ENCODE results near the gene RPP40.
"Not testable (repeated sequence)": the region's sequence is repeated elsewhere in the genome, so short reads cannot be mapped to it uniquely, and the experiment has no call there.

RPP40 gene

GRCh38 chr6:5023923-5024322, 20.1 kb upstream of the RPP40 start:
- in situ Hi-C loops (cut with HindIII; ENCODE audit: low sequenced_read_pairs), result loop anchor here (5.0 kb wide), 1 partner anchor 78 kb away; no protein-coding TSS in a partner anchor

GRCh38 chr6:5020142-5020541, 16.3 kb upstream of the RPP40 start:
- in situ Hi-C loops (cut with HindIII; ENCODE audit: low sequenced_read_pairs), result loop anchor here (5.0 kb wide), 1 partner anchor 82 kb away; no protein-coding TSS in a partner anchor

GRCh38 chr6:5014072-5014561, 10.3 kb upstream of the RPP40 start:
- in situ Hi-C loops (cut with HindIII; ENCODE audit: low sequenced_read_pairs), result no loop called here

DNA sequence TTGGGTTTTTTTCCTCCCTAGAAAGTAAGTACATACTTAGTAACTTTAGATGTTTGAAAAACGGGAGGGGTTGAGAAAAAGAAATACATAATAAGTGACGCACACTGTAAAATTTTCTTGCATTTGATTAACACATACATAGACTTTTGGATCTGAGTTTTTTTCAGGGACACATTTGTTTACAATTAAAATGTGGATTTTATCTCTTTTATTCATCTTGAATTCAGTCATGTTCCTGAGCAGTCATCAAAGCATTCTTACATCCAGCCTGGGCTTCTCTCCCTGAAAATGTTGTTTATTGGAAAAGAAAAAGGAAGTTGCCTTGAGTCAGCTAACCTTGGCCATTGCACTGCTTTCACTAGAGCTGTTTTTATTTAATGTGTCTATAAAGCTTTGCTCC, 8.7 kb upstream of the RPP40 start:
- in situ Hi-C loops (cut with HindIII; ENCODE audit: low sequenced_read_pairs), result no loop called here

DNA sequence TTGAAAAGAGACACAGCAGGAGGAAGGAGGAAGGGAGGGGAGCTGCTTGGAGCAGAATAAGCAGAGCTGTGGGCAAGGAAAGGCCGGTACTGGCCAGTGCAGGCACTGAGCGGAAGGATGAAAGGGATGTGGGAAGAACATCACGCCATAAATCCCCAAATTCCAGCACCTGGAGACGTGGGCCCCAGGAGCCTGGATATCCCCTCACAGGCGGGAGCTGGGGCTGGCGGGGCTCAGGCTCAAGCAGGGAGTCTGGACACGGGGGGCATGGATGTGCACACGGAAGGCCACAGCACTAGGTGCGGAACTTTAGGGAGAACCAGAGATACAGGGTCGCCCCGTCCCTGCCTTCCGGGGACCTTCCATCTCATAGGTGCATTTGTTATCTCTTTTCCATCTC, 7.5 kb upstream of the RPP40 start:
- in situ Hi-C loops (cut with HindIII; ENCODE audit: low sequenced_read_pairs), result no loop called here

GRCh38 chr6:5007531-5007930, 3.7 kb upstream of the RPP40 start:
- in situ Hi-C loops (cut with HindIII; ENCODE audit: low sequenced_read_pairs), result no loop called here

GRCh38 chr6:5006222-5006621, 2.4 kb upstream of the RPP40 start:
- in situ Hi-C loops (cut with HindIII; ENCODE audit: low sequenced_read_pairs), result no loop called here

- in situ Hi-C loops (cut with HindIII; ENCODE audit: low sequenced_read_pairs), result not testable (repeated sequence)
These were observed 1.2 kb upstream of the RPP40 start for GRCh38 chr6:5005038-5005433.

DNA sequence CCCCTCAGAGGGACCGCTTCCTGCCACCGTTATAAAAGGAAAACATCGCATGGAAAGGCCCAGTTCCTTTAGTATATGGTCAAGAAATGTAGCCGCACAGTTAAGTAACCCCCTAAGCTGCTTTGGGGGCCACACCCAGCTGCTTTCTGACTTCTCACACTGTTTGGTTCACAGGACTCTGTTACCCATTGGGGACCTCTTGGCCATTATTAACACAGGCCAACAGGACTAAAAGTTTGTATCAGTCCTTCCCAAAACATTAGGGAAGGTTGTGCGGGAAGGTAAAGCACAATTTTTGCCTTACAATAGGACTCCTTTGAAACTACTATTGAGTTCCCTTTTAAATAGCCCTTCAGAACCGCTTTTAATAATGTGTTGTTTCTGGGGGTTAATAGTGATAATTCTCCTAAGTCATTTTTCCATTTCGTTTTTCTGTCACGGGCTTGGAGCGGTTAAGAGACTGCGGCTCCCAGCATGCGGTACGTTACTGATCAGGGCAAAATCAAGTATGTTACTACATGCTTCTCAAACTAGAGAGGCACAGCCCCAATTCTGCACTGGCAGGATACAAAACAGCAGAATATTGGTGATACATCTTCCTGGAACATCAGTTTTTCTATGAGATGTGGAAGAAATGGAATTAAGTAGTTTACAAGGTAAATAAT, 668 bp upstream of the RPP40 start:
- in situ Hi-C loops (cut with HindIII; ENCODE audit: low sequenced_read_pairs), result no loop called here

- in situ Hi-C loops (cut with HindIII; ENCODE audit: low sequenced_read_pairs), result no loop called here
These were observed 4.3 kb downstream of the RPP40 start for GRCh38 chr6:4999586-4999985.

DNA sequence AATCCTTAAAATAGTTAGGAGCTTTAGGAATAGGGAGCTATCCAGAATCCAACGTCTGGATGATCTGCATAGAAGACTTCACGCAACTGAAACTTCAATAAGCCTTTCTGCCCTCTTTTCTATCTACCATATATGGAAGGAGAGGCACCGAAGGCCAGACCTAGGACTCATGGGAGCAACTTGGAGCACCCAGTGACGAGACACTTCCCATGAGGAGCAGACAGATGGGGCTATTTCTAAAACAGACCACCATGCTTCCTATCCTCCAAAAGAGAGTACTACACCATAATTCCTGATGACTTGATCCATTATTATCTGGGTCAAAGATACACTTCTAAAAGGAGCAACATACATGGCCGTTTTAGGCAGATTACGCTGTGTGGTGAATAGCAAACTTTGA, 6.0 kb downstream of the RPP40 start:
- in situ Hi-C loops (cut with HindIII; ENCODE audit: low sequenced_read_pairs), result no loop called here

GRCh38 chr6:4994741-4995140, 9.1 kb downstream of the RPP40 start:
- in situ Hi-C loops (cut with HindIII; ENCODE audit: low sequenced_read_pairs), result no loop called here

DNA sequence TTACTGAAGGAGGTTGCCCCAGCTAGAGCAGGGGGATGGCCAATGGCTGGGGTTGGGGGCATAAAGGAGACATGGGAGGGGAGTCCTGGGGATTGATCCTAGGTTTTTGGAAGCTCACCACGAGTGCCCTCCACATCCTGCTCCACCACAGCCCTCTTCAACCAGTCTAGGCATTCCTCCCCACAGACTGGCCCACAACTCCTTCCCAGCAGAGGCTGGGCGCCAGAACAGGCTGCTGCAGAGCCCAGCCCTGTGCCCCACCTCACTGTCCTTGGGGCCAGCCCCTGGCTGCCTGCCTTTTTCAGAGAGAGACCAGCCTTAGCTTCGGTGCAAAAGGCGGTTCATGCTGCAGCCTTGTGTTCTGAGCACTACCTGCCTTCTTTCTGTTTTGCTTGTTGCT, 16.4 kb downstream of the RPP40 start:
- in situ Hi-C loops (cut with HindIII; ENCODE audit: low sequenced_read_pairs), result no loop called here

GRCh38 chr6:4986999-4987398, 16.8 kb downstream of the RPP40 start:
- in situ Hi-C loops (cut with HindIII; ENCODE audit: low sequenced_read_pairs), result no loop called here

DNA sequence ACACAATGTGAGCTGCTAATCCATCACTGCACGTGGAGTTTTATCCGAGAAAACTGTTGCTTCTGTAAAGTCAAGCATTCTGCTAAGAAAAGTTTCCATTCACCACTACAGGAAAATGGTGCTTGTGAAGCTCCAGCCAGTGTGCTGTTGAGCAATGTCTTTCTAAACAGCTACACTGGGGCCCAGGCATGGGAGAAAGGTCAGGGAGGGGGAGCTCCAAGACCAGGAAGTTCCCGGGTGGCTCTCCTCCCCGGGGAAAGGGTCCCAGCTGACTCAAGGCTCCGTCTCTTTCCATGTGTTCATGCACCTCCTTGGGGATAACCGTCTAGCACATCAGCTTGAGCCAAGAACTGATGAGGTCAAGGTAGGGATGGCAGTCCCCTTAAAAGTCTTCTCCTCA, 20.5 kb downstream of the RPP40 start:
- in situ Hi-C loops (cut with HindIII; ENCODE audit: low sequenced_read_pairs), result no loop called here

DNA sequence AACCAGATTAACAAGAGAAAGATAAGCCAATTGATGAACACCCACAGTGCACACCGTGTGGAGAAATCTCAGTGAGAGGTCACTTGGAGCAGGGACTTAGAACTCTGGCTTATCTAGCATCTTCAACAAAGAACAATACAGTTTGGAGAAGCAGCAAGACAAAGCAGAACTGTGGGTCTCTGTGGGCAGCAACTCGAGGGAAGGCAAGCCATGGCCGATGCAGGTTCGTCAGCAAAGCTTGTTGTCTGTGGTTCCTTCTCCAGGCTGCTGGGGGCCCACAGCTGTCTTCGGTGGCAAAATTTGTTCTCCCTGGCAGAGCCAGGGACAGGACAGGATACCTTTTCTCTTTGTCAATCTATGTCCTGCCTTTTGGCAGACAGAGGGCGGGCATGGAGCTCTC, 22.1 kb downstream of the RPP40 start:
- in situ Hi-C loops (cut with HindIII; ENCODE audit: low sequenced_read_pairs), result no loop called here

- in situ Hi-C loops (cut with HindIII; ENCODE audit: low sequenced_read_pairs), result no loop called here
These were observed 24.4 kb downstream of the RPP40 start for GRCh38 chr6:4979426-4979825.

GRCh38 chr6:4977468-4977867, 26.4 kb downstream of the RPP40 start:
- in situ Hi-C loops (cut with HindIII; ENCODE audit: low sequenced_read_pairs), result no loop called here

DNA sequence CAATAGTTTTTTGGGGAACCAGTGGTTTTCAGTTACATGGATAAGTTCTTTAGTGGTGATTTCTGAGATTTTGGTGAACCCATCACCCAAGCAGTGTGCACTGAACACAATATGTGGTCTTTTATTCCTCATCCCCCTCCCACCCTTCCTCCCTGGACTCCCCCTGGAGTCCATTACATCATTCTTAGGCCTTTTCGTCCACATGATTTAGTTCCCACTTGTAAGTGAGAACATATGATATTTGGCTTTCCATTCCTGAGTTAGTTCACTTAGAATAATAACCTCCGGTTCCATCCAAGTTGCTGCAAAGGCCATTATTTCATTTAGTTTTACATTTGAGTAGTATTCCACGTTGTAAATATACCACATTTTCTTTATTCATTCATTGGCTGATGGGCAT, 28.3 kb downstream of the RPP40 start:
- in situ Hi-C loops (cut with HindIII; ENCODE audit: low sequenced_read_pairs), result no loop called here

DNA sequence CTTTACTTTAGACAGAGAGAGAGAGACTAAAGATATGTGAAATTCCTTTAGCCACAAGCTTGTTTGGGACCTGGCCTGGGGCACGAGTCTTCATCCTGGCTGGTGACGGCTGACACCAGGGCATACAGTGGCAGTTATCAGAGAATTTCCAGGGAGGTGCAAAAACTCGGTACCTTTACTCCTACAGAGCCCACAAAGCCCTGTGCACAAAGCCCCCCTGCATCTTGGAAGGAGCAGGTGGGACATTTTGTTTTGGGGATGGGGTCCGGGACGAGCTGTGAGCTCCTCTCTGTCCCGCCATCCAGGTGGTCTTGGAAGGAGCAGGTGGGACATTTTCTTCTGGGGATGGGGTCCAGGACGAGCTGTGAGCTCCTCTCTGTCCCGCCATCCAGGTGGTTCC, 28.9 kb downstream of the RPP40 start:
- in situ Hi-C loops (cut with HindIII; ENCODE audit: low sequenced_read_pairs), result no loop called here

- in situ Hi-C loops (cut with HindIII; ENCODE audit: low sequenced_read_pairs), result no loop called here
These were observed 29.7 kb downstream of the RPP40 start for GRCh38 chr6:4973982-4974745.

DNA sequence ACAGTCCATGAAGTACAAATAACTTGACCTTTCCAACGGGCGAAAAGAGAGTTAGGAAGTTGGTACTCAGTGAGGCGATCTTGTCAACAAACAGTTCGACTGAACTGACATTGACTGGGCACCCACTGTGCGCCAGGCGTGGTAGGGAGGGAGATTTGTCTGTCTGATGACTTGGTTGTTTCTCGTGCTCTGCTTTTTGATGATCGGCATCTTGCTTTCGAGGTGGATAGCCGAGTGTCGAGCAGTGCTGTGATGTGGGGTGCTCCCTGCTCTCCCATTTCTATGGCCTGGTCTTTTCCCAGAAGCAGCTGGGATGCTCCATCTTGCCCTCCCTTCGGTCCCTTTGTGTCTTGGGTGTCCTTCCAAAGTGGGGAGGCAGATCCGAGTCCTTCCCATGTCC, 30.4 kb downstream of the RPP40 start:
- in situ Hi-C loops (cut with HindIII; ENCODE audit: low sequenced_read_pairs), result no loop called here
